ENCODE measurements around the gene C19orf25. TPM values are rescaled to one million over a fixed set of nuclear protein-coding genes. Genes with fewer than 3 reads are reported as not detected.
A peak's percentile ranks its signal among the peaks of the same experiment; 100 is the strongest.

C19orf25 gene
- total and polyA plus RNA-seq, 9 of the 15 experiments (the other 6 are each of a cell fraction or from before 2014, with no cell fraction given): 0.79 to 96.0 (median 36.1) TPM

- Histone ChIP-seq H3K9me1 (ENCODE audit: control insufficient read depth, insufficient read depth, low read length) (no peaks in the 10 kb centered on the region), H4K20me1 (replicated peaks; ENCODE audit: control insufficient read depth, insufficient read depth, low read length) (peaks cover 14% of the 10 kb centered on the region), H3K27me3 (ENCODE audit: control insufficient read depth in 2 of 2, insufficient read depth in 2 of 2, low read length in 2 of 2) (no peaks in the 10 kb centered on the region), H3K79me2 (ENCODE audit: control insufficient read depth, insufficient read depth, low read length) (peaks cover 21% of the 10 kb centered on the region), H2AFZ (ENCODE audit: low read depth, low read length) (no peak overlapping the region), H3K4me2 (ENCODE audit: insufficient read depth, low read length) (no peak overlapping the region), H3K4me3 (no peak overlapping the region), H3K9ac (ENCODE audit: insufficient read depth in 1 of 2, low read depth in 2 of 2, low read length in 2 of 2) (no peak overlapping the region), H3K36me3 (ENCODE audit: control insufficient read depth, insufficient read depth, low read length) (peaks cover 3% of the 10 kb centered on the region; the same call in 1 of the 3 replicates), H3K27ac (ENCODE audit: extremely low read depth, low read depth, low read length) (no peak overlapping the region), H3K4me1 (replicated peaks in 1 of 2; ENCODE audit: control insufficient read depth in 2 of 2, insufficient read depth in 2 of 2, low read length in 2 of 2) (peaks cover 6 to 81% of the 10 kb centered on the region in 2 experiments; a peak in 4 of 5 replicates), H3K9me3 (replicated peaks; ENCODE audit: control insufficient read depth, insufficient read depth, low read depth, low read length) (no peaks in the 10 kb centered on the region)
- FAIRE-seq (no peak), DNase-seq (ENCODE audit: extremely low read depth in 1 of 4, low spot score in 3 of 4) (no peak), ATAC-seq (no peak)
- ChIA-PET CTCF (ENCODE audit: low intra/inter-chr PET ratio) (no interaction called here), POLR2A (no interaction called here)
- intact Hi-C loops (cut with micrococcal nuclease) (no loop called here), in situ Hi-C loops (cut with MboI) (no loop called here)
- BruUV-seq (replicated peaks): no TSS peak
- TF ChIP-seq ARID3A (IDR thresholded peaks at IDR 0.05; ENCODE audit: borderline replicate concordance, low read depth, low read length) (no peak), SRSF7 (optimal IDR thresholded peaks at IDR 0.05; ENCODE audit: low read depth, low read length) (no peak), KAT8 (IDR thresholded peaks at IDR 0.05; ENCODE audit: low read depth) (no peak), RB1 (IDR thresholded peaks at IDR 0.05; ENCODE audit: low read depth) (no peak), E2F6 (IDR thresholded peaks at IDR 0.05; ENCODE audit: borderline replicate concordance in 1 of 2, extremely low read depth in 1 of 2, insufficient read depth in 1 of 2, insufficient read length in 1 of 2, low read depth in 1 of 2, low read length in 1 of 2, poor library complexity in 1 of 2, severe bottlenecking in 1 of 2) (peak in 1 of 2 experiments; percentile 21), ZNF253 (CRISPR knock-in tag; conservative IDR thresholded peaks at IDR 0.05) (no peak), NKRF (IDR thresholded peaks at IDR 0.05; ENCODE audit: borderline replicate concordance) (no peak)
- 67% methylated on average over 20 of the region's 117 CpGs for WGBS (ENCODE audit: insufficient coverage, low coverage, missing lambda C conversion rate)
Measured at GRCh38 chr19:1469255-1470054, 9.6 kb downstream of the C19orf25 start.

Data from K562 (cell line).